GM12878 (cell line): ENCODE data around the gene POLG. TPM values are rescaled to one million over a fixed set of nuclear protein-coding genes. Genes with fewer than 3 reads are reported as not detected.

Experiments used
- ATAC-seq: fragments of 200-7000 bp; cut with Tn5 transposase; 3 replicates; pipeline ENCODE4 v1.9.1; 2020; ENCODE audit warnings: mild to moderate bottlenecking, moderate library complexity
- BruUV-seq: library from RNA; stranded (reverse); fragments of 400-500 nt; replicated peaks from 2 replicates; lab custom pipeline; 2021; lab: Mats Ljungman, UMichigan
- CTCF ChIA-PET: fragments of 300-600 bp; sonication (Branson Sonifier 250); formaldehyde crosslinking; extraction: SDS; loops from one replicate; lab custom pipeline; 2021; ENCODE audit warnings: inconsistent platforms; lab: Yijun Ruan, JAX
- POLR2A ChIA-PET: fragments of 350-600 bp; formaldehyde crosslinking; extraction: SDS; loops from one replicate; lab custom pipeline; 2021; ENCODE audit warnings: inconsistent platforms; lab: Charles Lee
- RAD21 ChIA-PET: fragments of 300-600 bp; sonication (Branson Sonifier 250); formaldehyde crosslinking; loops from one replicate; lab custom pipeline; 2023; ENCODE audit warnings: antibody characterized with exemption; ENCODE audit not compliant: unreplicated experiment; lab: Charles Lee
- SMC1A ChIA-PET: fragments of 300-600 bp; sonication (Branson Sonifier 250); formaldehyde crosslinking; loops from one replicate; lab custom pipeline; 2023; ENCODE audit not compliant: unreplicated experiment, uncharacterized antibody; lab: Charles Lee
- DNase-seq: peaks from one replicate; pipeline ENCODE4 v3.0.0-alpha.2; 2011; ENCODE audit warnings: low read depth, low spot score
- FAIRE-seq: peaks from 3 replicates; lab custom pipeline; 2011; peaks lifted over from hg19 to GRCh38; lab: Jason Lieb, UNC
- H2AFZ ChIP-seq: 2 replicates; pipeline ENCODE4 v1.6.0; 2011; ENCODE audit warnings: low read depth, low read length, control low read depth; ENCODE audit not compliant: control insufficient read depth
- H3K27ac ChIP-seq: 2 replicates; pipeline ENCODE4 v1.5.1; 2011; ENCODE audit warnings: control low read depth; ENCODE audit not compliant: control insufficient read depth, insufficient read depth
- H3K27me3 ChIP-seq, 2 experiments: replicated peaks in 1 of 2; 2 replicates each; pipeline versions ENCODE4 v1.6.0 to v1.6.1; 2011; ENCODE audit warnings: low read length in 1 of 2; ENCODE audit not compliant: control insufficient read depth in 2 of 2, insufficient read depth in 2 of 2
- H3K36me3 ChIP-seq, 2 experiments: 2 replicates each; pipeline ENCODE4 v1.5.1; 2011; ENCODE audit warnings: low read length in 1 of 2; ENCODE audit not compliant: control insufficient read depth in 2 of 2, insufficient read depth in 2 of 2
- H3K4me1 ChIP-seq: 2 replicates; pipeline ENCODE4 v1.6.1; 2011; ENCODE audit warnings: mild to moderate bottlenecking, low read length, moderate library complexity, mixed read lengths; ENCODE audit not compliant: control insufficient read depth, insufficient read depth
- H3K4me2 ChIP-seq: 2 replicates; pipeline ENCODE4 v1.6.0; 2011; ENCODE audit warnings: control low read depth; ENCODE audit not compliant: control insufficient read depth, insufficient read depth
- H3K4me3 ChIP-seq: fragments of 200-600 bp; sonication (generic); 2 replicates; pipeline ENCODE4 v1.5.1; 2016
- H3K79me2 ChIP-seq: 2 replicates; pipeline ENCODE4 v1.6.0; 2011; ENCODE audit warnings: low read length; ENCODE audit not compliant: control insufficient read depth, insufficient read depth
- H3K9ac ChIP-seq: 2 replicates; pipeline ENCODE4 v1.8.0; 2011; ENCODE audit warnings: low read length, control low read depth, mixed read lengths; ENCODE audit not compliant: control insufficient read depth, insufficient read depth
- H3K9me3 ChIP-seq: replicated peaks from 3 replicates; pipeline ENCODE4 v1.5.1; 2011; ENCODE audit warnings: mild to moderate bottlenecking, low read length; ENCODE audit not compliant: control insufficient read depth, insufficient read depth
- H4K20me1 ChIP-seq: 2 replicates; pipeline ENCODE4 v1.6.0; 2011; ENCODE audit not compliant: control insufficient read depth, insufficient read depth
- BRCA1 ChIP-seq: IDR thresholded peaks from 2 replicates; pipeline ENCODE4 v1.6.1; 2011; ENCODE audit warnings: low read depth, low read length, improper control_type of control experiment
- EZH2 ChIP-seq: IDR thresholded peaks from 2 replicates; pipeline ENCODE4 v1.6.1; 2012; ENCODE audit warnings: low read depth, mild to moderate bottlenecking, control low read depth, inconsistent platforms, low read length, borderline replicate concordance; ENCODE audit not compliant: control insufficient read depth
- PAX5 ChIP-seq: IDR thresholded peaks from 2 replicates; pipeline ENCODE4 v1.6.1; 2011; ENCODE audit warnings: low read depth, low read length, borderline replicate concordance
- PAX8 ChIP-seq: fragments of 450-650 bp; IDR thresholded peaks from 2 replicates; pipeline ENCODE4 v1.6.1; 2017; ENCODE audit warnings: mild to moderate bottlenecking, moderate library complexity
- PBX3 ChIP-seq: IDR thresholded peaks from 2 replicates; pipeline ENCODE4 v1.6.1; 2011; ENCODE audit warnings: mild to moderate bottlenecking, low read depth, low read length, moderate library complexity; ENCODE audit not compliant: insufficient replicate concordance
- POLR2AphosphoS2 ChIP-seq: IDR thresholded peaks from 2 replicates; pipeline ENCODE4 v1.6.1; 2011; ENCODE audit warnings: low read depth, mild to moderate bottlenecking, low read length, improper control_type of control experiment, moderate library complexity
- SPI1 ChIP-seq: IDR thresholded peaks from 2 replicates; pipeline ENCODE4 v1.6.1; 2011; ENCODE audit warnings: low read depth, mild to moderate bottlenecking, low read length, moderate library complexity, borderline replicate concordance; ENCODE audit not compliant: insufficient read depth
- ZNF384 ChIP-seq: IDR thresholded peaks from 2 replicates; pipeline ENCODE4 v1.6.1; 2012; ENCODE audit warnings: low read depth, mild to moderate bottlenecking, low read length, improper control_type of control experiment, borderline replicate concordance
- WGBS: methylation state at CpG from one replicate; pipeline ENCODE4 v1.1.6; 2016; ENCODE audit warnings: low lambda C conversion rate; ENCODE audit not compliant: insufficient replicate concordance, insufficient coverage; ENCODE audit errors: missing lambda C conversion rate; 5-methylcytosine and 5-hydroxymethylcytosine counted together
- in situ Hi-C: fragments of 300-500 bp; cut with MboI; formaldehyde crosslinking; loops from 9 replicates; pipeline ENCODE4 v1.14.3; 2018; ENCODE audit warnings: mixed read lengths
- intact Hi-C: fragments of 100-400 bp; cut with micrococcal nuclease; formaldehyde crosslinking; loops from one replicate; pipeline ENCODE4 v1.14.2; 2022; ENCODE audit not compliant: unreplicated experiment
- polyA plus RNA-seq, 11 experiments: library from polyadenylated mRNA; depleted of rRNA in 4 of 11; unstranded in 6 of 11; stranded (reverse) in 5 of 11; fragments of >200 nt; fragmentation: Nextera tagmentation in 4 of 11; fragmentation: Illumina TruSeq in 1 of 11; extraction: Ambion mirVana in 4 of 11; extraction: Trizol in 1 of 11; gene quantifications; 1 replicate in 1 of 11; 2 replicates in 10 of 11; pipeline versions ENCODE4 v1.2.1 to v1.2.3, GENCODE V29; 2011 to 2016; ENCODE audit warnings: inconsistent platforms in 2 of 11, missing spikeins in 2 of 11, low read depth in 1 of 11
- total RNA-seq, 4 experiments: library from RNA; depleted of rRNA in 3 of 4; stranded (reverse); fragments of >200 nt in 3 of 4; fragmentation: Illumina TruSeq in 1 of 4; extraction: Trizol in 1 of 4; gene quantifications; 2 replicates each; pipeline versions ENCODE4 v1.2.1 to v1.2.3, GENCODE V29; 2013 to 2021

POLG gene
- total and polyA plus RNA-seq, 10 of the 15 experiments (the other 5 are each of a cell fraction or from before 2014, with no cell fraction given) = 14.8 to 71.1 (median 33.0) TPM

DNA sequence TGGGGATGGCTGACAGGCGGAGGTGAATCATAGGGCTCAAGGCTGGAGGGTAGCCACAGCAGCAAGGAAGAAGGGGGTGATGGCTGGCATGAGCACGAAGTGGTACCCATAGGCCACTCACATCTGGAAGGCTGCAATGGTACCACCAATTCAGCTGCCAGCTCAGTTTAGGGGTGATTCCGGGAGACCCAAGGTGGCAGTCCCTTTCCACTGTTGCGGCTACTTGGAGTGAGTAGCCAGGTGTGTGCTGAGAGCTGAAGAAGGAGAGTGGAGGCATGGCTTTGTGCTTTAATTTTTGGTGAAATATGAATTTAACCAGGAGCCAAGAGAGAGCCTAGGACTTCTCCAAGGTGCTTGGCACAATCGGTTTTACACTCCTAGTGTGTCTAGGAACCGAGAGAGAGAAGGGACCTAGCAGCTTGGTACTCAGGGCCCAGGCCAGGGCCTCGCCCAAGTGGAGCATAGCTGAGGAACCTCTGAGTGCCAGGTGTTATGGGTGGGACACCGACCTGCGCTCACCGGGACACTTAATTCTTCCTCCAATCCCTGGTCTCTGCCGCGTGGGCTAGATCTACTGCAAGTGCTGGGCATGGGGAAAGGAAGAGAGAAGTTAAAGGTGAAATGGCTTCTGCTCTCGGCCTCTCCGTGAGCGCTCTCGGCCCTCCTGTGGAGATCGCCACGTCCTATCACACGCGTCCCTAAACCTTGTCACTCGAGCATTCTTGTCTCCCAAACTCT lies 32.2 kb upstream of the POLG start:
- H3K9ac ChIP-seq = no peak overlapping the region
- intact Hi-C loops (no loop called here), in situ Hi-C loops (no loop called here)
- TF ChIP-seq SPI1 (no peak), PAX8 (no peak), PAX5 (no peak), PBX3 (no peak), BRCA1 (no peak), EZH2 (no peak), ZNF384 (no peak), POLR2AphosphoS2 (no peak)
- H3K27ac ChIP-seq = no peak overlapping the region
- 27% methylated on average over 19 of the region's 21 CpGs for WGBS
- ATAC-seq (no peak), DNase-seq (no peak), FAIRE-seq (no peak)
- H3K27me3 ChIP-seq = peaks cover 31 to 36% of the 10 kb centered on the region in 2 experiments
- BruUV-seq = no TSS peak
- SMC1A ChIA-PET = no interaction called here
- no peaks in the 10 kb centered on the region for H4K20me1 ChIP-seq
- no peaks in the 10 kb centered on the region for H3K9me3 ChIP-seq
- H3K4me2 ChIP-seq = no peak overlapping the region
- H3K79me2 ChIP-seq = no peaks in the 10 kb centered on the region
- H3K4me3 ChIP-seq = no peak overlapping the region
- POLR2A ChIA-PET = no interaction called here
- no peaks in the 10 kb centered on the region for H3K4me1 ChIP-seq
- no peak overlapping the region for H2AFZ ChIP-seq
- no peaks in the 10 kb centered on the region for H3K36me3 ChIP-seq
- CTCF ChIA-PET = interaction anchor here (3.0 kb wide), 1 partner anchor 8 kb away, joined by 12 read pairs; no protein-coding TSS in a partner anchor
- RAD21 ChIA-PET = no interaction called here
